WTC11 (cell line): ENCODE measurements around the gene AGBL2. TPM values are rescaled to one million over a fixed set of nuclear protein-coding genes. Genes with fewer than 3 reads are reported as not detected.
"Not testable (repeated sequence)": the region's sequence is repeated elsewhere in the genome, so short reads cannot be mapped to it uniquely, and the experiment has no call there.

ENCODE experiments used
- ATAC-seq: fragments of 200-7000 bp; cut with Tn5 transposase; 2 replicates; pipeline ENCODE4 v1.10.0; 2021; ENCODE audit warnings: mild to moderate bottlenecking, moderate library complexity
- CTCF ChIA-PET: fragments of 300-600 bp; sonication (Branson Sonifier 250); formaldehyde crosslinking; loops from one replicate; lab custom pipeline; 2021; ENCODE audit warnings: antibody characterized with exemption; lab: Charles Lee
- POLR2A ChIA-PET: fragments of 350-600 bp; sonication (Branson Sonifier 250); formaldehyde crosslinking; loops from one replicate; lab custom pipeline; 2021; ENCODE audit warnings: antibody characterized with exemption; lab: Charles Lee
- DNase-seq: peaks from one replicate; pipeline ENCODE4 v3.0.0; 2021; ENCODE audit warnings: low spot score
- H3K27ac Mint-ChIP-seq: 2 replicates; pipeline ENCODE4 v1.8.0; 2021; ENCODE audit warnings: mixed read lengths
- H3K27me3 Mint-ChIP-seq: 2 replicates; pipeline ENCODE4 v1.8.0; 2021; ENCODE audit warnings: low read depth, mild to moderate bottlenecking, moderate library complexity, mixed read lengths
- H3K36me3 Mint-ChIP-seq: 2 replicates; pipeline ENCODE4 v1.8.0; 2021; ENCODE audit warnings: mixed read lengths
- H3K4me1 Mint-ChIP-seq: 2 replicates; pipeline ENCODE4 v1.8.0; 2022; ENCODE audit warnings: mixed read lengths
- H3K4me3 Mint-ChIP-seq: 2 replicates; pipeline ENCODE4 v1.8.0; 2021; ENCODE audit warnings: mild to moderate bottlenecking, moderate library complexity, mixed read lengths
- H3K9me3 Mint-ChIP-seq: 2 replicates; pipeline ENCODE4 v1.8.0; 2021; ENCODE audit warnings: mixed read lengths
- IRF2 ChIP-seq: sonication (generic); formaldehyde crosslinking; IDR thresholded peaks from 2 replicates; pipeline ENCODE4 v1.8.0; 2022; ENCODE audit warnings: low read depth, missing genetic modification reagents, borderline replicate concordance
- KAT7 ChIP-seq: sonication (generic); formaldehyde crosslinking; IDR thresholded peaks from 2 replicates; pipeline ENCODE4 v1.8.1; 2023; ENCODE audit warnings: missing genetic modification reagents, mild to moderate bottlenecking, borderline replicate concordance
- MXD4 ChIP-seq: fragments of 250-450 bp; sonication (Bioruptor Pico); IDR thresholded peaks from 2 replicates; pipeline ENCODE4 v1.8.0; 2021; ENCODE audit warnings: mild to moderate bottlenecking, moderate library complexity, borderline replicate concordance
- MYBL2 ChIP-seq: sonication (generic); formaldehyde crosslinking; IDR thresholded peaks from 2 replicates; pipeline ENCODE4 v1.8.1; 2023; ENCODE audit warnings: mild to moderate bottlenecking, moderate library complexity, missing genetic modification reagents
- PRRX2 ChIP-seq: fragments of 250-450 bp; sonication (Bioruptor Pico); IDR thresholded peaks from 2 replicates; pipeline ENCODE4 v1.8.0; 2021; ENCODE audit warnings: mild to moderate bottlenecking
- SP1 ChIP-seq: sonication (generic); formaldehyde crosslinking; conservative IDR thresholded peaks from 2 replicates; pipeline ENCODE4 v1.8.1; 2022; ENCODE audit warnings: missing genetic modification reagents
- STAT6 ChIP-seq: sonication (generic); formaldehyde crosslinking; conservative IDR thresholded peaks from 2 replicates; pipeline ENCODE4 v1.8.1; 2023; ENCODE audit warnings: mild to moderate bottlenecking, low read depth, missing genetic modification reagents, moderate library complexity
- TEAD4 ChIP-seq: sonication (generic); formaldehyde crosslinking; IDR thresholded peaks from 2 replicates; pipeline ENCODE4 v1.8.0; 2022; ENCODE audit warnings: mild to moderate bottlenecking, missing genetic modification reagents
- ZNF396 ChIP-seq: fragments of 250-450 bp; sonication (Bioruptor Pico); IDR thresholded peaks from 2 replicates; pipeline ENCODE4 v1.8.0; 2021; ENCODE audit warnings: mild to moderate bottlenecking, moderate library complexity, borderline replicate concordance
- ZNF532 ChIP-seq: fragments of 250-450 bp; sonication (Bioruptor Pico); IDR thresholded peaks from 2 replicates; pipeline ENCODE4 v1.9.0; 2021; ENCODE audit warnings: mild to moderate bottlenecking, borderline replicate concordance
- total RNA-seq: library from RNA; stranded (reverse); gene quantifications from 3 replicates; pipeline ENCODE4 v1.2.3, GENCODE V29; 2021
- TF ChIP-seq, protein P1 (sequence below): sonication (generic); formaldehyde crosslinking; IDR thresholded peaks from 2 replicates; pipeline ENCODE4 v1.8.0; 2023; ENCODE audit warnings: missing genetic modification reagents, mild to moderate bottlenecking, borderline replicate concordance
- TF ChIP-seq, protein P2 (sequence below): sonication (generic); formaldehyde crosslinking; IDR thresholded peaks from 2 replicates; pipeline ENCODE4 v1.8.1; 2022; ENCODE audit warnings: mild to moderate bottlenecking, moderate library complexity, missing genetic modification reagents
- TF ChIP-seq, protein P3 (sequence below): fragments of 200-600 bp; IDR thresholded peaks from 2 replicates; pipeline ENCODE4 v1.8.0; 2022; ENCODE audit warnings: antibody characterized with exemption
- TF ChIP-seq, protein P4 (sequence below): fragments of 250-450 bp; sonication (Bioruptor Pico); conservative IDR thresholded peaks from 2 replicates; pipeline ENCODE4 v1.9.0; 2021; ENCODE audit warnings: mild to moderate bottlenecking

The AGBL2 gene
- total RNA-seq, 1 experiment from 2014 or later, result 3.7 TPM

DNA sequence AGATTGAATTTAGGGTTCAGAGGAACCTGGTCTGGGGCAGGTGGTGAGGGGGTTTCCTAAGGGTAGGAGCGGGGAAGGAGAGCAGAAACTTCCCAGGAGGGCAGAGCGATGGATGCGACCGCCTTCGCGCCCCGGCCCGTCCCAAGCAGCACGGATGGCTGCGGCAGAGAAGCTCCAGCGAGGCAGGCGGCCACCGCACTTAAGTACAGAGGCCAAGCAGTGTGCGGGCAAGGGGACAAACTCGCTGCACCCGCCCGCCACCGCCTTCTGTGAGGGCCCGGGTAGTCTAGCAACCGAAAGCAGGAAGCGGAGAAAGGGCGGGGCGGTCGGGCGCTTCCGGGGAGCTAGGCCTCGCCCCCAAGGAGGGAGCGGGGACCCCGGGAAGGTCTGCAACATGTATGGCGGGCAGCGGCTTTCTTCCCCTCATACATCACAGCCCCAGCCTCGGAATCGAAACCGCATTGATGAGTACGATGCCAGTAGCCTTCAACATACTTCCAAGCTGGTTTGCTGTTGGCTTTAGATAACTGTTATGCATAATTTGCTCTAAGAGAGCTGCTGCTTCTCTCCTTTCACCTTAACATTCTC lies at the start of gene AGBL2 (continued):
- TF ChIP-seq STAT6 (CRISPR knock-in tag), result no peak
- TF ChIP-seq ZNF396 (CRISPR knock-in tag), result no peak

DNA sequence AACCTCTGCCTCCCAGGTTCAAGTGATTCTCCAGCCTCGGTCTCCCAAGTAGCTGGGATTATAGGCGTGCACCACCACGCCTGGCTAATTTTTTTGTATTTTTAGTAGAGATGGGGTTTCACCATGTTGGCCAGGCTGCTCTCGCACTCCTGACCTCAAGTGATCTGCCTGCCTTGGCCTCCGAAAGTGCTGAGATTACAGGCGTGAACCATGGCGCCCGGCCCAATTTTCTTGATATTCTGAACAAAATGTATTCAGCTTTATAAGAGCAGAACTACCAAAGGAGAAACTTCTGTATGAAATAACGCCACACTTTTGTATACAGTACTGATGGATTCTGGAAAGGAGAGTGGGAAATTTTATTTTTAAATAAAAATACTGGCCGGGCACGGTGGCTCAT lies 44.1 kb upstream of the AGBL2 start:
- H3K4me1 Mint-ChIP-seq, H3K27me3 Mint-ChIP-seq, DNase-seq, H3K4me3 Mint-ChIP-seq, CTCF ChIA-PET, ATAC-seq, H3K9me3 Mint-ChIP-seq, H3K27ac Mint-ChIP-seq: not testable (repeated sequence)
- H3K36me3 Mint-ChIP-seq, result peaks cover 77% of the 10 kb centered on the region
- POLR2A ChIA-PET, result interaction anchor here (0.7 kb wide), 1 partner anchor 85 kb away, joined by 4 read pairs; no protein-coding TSS in a partner anchor

GRCh38 chr11:47756208-47756607 lies 41.0 kb upstream of the AGBL2 start:
- no peak overlapping the region for H3K4me3 Mint-ChIP-seq
- H3K4me1 Mint-ChIP-seq, result no peaks in the 10 kb centered on the region
- peaks cover 83% of the 10 kb centered on the region for H3K36me3 Mint-ChIP-seq
- ATAC-seq (no peak), DNase-seq (no peak)
- CTCF ChIA-PET, result no interaction called here
- POLR2A ChIA-PET, result no interaction called here
- TF ChIP-seq, protein P1, sequence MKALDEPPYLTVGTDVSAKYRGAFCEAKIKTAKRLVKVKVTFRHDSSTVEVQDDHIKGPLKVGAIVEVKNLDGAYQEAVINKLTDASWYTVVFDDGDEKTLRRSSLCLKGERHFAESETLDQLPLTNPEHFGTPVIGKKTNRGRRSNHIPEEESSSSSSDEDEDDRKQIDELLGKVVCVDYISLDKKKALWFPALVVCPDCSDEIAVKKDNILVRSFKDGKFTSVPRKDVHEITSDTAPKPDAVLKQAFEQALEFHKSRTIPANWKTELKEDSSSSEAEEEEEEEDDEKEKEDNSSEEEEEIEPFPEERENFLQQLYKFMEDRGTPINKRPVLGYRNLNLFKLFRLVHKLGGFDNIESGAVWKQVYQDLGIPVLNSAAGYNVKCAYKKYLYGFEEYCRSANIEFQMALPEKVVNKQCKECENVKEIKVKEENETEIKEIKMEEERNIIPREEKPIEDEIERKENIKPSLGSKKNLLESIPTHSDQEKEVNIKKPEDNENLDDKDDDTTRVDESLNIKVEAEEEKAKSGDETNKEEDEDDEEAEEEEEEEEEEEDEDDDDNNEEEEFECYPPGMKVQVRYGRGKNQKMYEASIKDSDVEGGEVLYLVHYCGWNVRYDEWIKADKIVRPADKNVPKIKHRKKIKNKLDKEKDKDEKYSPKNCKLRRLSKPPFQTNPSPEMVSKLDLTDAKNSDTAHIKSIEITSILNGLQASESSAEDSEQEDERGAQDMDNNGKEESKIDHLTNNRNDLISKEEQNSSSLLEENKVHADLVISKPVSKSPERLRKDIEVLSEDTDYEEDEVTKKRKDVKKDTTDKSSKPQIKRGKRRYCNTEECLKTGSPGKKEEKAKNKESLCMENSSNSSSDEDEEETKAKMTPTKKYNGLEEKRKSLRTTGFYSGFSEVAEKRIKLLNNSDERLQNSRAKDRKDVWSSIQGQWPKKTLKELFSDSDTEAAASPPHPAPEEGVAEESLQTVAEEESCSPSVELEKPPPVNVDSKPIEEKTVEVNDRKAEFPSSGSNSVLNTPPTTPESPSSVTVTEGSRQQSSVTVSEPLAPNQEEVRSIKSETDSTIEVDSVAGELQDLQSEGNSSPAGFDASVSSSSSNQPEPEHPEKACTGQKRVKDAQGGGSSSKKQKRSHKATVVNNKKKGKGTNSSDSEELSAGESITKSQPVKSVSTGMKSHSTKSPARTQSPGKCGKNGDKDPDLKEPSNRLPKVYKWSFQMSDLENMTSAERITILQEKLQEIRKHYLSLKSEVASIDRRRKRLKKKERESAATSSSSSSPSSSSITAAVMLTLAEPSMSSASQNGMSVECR (CRISPR knock-in tag), result no peak
- TF ChIP-seq TEAD4 (no peak), MYBL2 (no peak), ZNF532 (CRISPR knock-in tag) (no peak), PRRX2 (CRISPR knock-in tag) (no peak), MXD4 (CRISPR knock-in tag) (no peak), IRF2 (CRISPR knock-in tag) (no peak), ZNF396 (CRISPR knock-in tag) (no peak), KAT7 (CRISPR knock-in tag) (no peak), SP1 (CRISPR knock-in tag) (no peak)
- TF ChIP-seq, protein P2, sequence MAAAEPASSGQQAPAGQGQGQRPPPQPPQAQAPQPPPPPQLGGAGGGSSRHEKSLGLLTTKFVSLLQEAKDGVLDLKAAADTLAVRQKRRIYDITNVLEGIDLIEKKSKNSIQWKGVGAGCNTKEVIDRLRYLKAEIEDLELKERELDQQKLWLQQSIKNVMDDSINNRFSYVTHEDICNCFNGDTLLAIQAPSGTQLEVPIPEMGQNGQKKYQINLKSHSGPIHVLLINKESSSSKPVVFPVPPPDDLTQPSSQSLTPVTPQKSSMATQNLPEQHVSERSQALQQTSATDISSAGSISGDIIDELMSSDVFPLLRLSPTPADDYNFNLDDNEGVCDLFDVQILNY (CRISPR knock-in tag), result no peak
- TF ChIP-seq, protein P3, sequence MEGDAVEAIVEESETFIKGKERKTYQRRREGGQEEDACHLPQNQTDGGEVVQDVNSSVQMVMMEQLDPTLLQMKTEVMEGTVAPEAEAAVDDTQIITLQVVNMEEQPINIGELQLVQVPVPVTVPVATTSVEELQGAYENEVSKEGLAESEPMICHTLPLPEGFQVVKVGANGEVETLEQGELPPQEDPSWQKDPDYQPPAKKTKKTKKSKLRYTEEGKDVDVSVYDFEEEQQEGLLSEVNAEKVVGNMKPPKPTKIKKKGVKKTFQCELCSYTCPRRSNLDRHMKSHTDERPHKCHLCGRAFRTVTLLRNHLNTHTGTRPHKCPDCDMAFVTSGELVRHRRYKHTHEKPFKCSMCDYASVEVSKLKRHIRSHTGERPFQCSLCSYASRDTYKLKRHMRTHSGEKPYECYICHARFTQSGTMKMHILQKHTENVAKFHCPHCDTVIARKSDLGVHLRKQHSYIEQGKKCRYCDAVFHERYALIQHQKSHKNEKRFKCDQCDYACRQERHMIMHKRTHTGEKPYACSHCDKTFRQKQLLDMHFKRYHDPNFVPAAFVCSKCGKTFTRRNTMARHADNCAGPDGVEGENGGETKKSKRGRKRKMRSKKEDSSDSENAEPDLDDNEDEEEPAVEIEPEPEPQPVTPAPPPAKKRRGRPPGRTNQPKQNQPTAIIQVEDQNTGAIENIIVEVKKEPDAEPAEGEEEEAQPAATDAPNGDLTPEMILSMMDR, result no peak
- TF ChIP-seq, protein P4, sequence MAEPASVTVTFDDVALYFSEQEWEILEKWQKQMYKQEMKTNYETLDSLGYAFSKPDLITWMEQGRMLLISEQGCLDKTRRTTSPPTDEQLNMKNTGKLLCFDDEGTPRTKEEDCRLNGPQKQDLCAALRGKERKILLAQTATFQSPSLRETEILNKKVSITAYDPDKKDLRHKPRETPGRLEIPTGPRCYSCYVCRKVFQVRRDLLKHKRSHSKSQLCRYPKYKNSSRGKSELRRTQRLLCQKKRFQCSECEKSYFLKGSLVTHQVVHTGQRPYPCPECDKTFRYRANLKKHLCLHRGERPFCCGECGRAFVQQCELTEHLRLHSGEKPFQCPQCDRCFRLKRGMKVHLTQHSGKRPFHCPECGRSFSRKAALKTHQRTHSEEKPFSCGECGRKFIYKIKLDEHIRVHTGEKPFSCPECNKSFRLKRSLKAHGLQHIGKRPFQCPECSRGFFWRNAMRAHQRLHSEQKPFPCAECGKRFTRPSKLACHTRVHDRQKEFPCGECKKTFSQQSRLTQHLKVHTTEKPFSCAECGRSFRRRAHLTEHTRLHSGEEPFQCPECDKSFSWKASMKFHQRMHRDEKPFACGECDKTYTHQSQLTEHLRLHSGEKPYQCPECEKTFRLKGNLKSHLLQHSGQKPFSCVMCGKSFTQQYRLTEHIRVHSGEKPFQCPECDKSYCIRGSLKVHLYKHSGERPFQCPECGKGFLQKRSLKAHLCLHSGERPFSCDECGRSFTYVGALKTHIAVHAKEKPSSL (CRISPR knock-in tag), result no peak
- H3K9me3 Mint-ChIP-seq, result no peaks in the 10 kb centered on the region
- no peaks in the 10 kb centered on the region for H3K27me3 Mint-ChIP-seq
- H3K27ac Mint-ChIP-seq, result no peak overlapping the region
